Transverse colon (tissue), 3 donors: ENCODE data around the gene SSTR1.

Experiments used
- POLR2A ChIP-seq: fragments of 450-650 bp; IDR thresholded peaks from one replicate; pipeline ENCODE4 v1.6.1; 2016; ENCODE audit warnings: antibody characterized with exemption, mild to moderate bottlenecking, moderate library complexity
- TF ChIP-seq, protein P1 (sequence below), 5 experiments: fragments of 200-600 bp in 3 of 5; fragments of 450-650 bp in 2 of 5; sonication (generic) in 3 of 5; IDR thresholded peaks; 1 replicate in 2 of 5; 2 replicates in 3 of 5; pipeline ENCODE4 v1.5.1; 2016 to 2017; ENCODE audit warnings: antibody characterized with exemption in 5 of 5, inconsistent platforms in 3 of 5, mild to moderate bottlenecking in 2 of 5, moderate library complexity in 1 of 5

- TF ChIP-seq, protein P1, sequence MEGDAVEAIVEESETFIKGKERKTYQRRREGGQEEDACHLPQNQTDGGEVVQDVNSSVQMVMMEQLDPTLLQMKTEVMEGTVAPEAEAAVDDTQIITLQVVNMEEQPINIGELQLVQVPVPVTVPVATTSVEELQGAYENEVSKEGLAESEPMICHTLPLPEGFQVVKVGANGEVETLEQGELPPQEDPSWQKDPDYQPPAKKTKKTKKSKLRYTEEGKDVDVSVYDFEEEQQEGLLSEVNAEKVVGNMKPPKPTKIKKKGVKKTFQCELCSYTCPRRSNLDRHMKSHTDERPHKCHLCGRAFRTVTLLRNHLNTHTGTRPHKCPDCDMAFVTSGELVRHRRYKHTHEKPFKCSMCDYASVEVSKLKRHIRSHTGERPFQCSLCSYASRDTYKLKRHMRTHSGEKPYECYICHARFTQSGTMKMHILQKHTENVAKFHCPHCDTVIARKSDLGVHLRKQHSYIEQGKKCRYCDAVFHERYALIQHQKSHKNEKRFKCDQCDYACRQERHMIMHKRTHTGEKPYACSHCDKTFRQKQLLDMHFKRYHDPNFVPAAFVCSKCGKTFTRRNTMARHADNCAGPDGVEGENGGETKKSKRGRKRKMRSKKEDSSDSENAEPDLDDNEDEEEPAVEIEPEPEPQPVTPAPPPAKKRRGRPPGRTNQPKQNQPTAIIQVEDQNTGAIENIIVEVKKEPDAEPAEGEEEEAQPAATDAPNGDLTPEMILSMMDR (IDR thresholded peaks at IDR 0.05), result no peak
- TF ChIP-seq POLR2A, result no peak
These were observed 871 bp upstream of the SSTR1 start for GRCh38 chr14:38206689-38207376.
